ENCODE measurements around the gene MTFR1L.

DNA sequence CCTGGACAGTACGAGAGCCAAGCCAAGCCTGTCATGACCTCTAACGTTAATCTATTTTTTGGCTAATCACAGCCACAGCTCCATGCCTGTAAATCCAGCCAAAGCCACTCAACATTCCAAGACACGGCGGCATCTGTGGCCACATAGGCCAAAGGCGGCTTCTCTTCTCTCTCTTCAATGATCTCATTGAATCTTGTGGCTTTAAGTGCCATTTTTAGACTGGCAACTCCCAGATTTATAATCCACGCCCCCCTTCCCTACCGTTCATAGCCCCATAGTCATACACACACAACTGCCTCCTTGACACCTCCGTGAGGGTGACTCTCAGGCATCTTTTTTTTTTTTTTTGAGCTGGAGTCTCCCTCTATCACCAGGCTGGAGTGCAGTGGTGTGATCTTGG, 25.4 kb upstream of the MTFR1L start:
- TF ChIP-seq, protein P1, sequence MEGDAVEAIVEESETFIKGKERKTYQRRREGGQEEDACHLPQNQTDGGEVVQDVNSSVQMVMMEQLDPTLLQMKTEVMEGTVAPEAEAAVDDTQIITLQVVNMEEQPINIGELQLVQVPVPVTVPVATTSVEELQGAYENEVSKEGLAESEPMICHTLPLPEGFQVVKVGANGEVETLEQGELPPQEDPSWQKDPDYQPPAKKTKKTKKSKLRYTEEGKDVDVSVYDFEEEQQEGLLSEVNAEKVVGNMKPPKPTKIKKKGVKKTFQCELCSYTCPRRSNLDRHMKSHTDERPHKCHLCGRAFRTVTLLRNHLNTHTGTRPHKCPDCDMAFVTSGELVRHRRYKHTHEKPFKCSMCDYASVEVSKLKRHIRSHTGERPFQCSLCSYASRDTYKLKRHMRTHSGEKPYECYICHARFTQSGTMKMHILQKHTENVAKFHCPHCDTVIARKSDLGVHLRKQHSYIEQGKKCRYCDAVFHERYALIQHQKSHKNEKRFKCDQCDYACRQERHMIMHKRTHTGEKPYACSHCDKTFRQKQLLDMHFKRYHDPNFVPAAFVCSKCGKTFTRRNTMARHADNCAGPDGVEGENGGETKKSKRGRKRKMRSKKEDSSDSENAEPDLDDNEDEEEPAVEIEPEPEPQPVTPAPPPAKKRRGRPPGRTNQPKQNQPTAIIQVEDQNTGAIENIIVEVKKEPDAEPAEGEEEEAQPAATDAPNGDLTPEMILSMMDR (IDR thresholded peaks at IDR 0.05; ENCODE audit: insufficient read depth, low read depth, low read length), result no peak
- TF ChIP-seq EZH2 (IDR thresholded peaks at IDR 0.05; ENCODE audit: insufficient read depth, low read length), result no peak
